MM.1S (cell line): ENCODE measurements around the gene DGLUCY.

Experiments
- EZH2 ChIP-seq: fragments of 300-600 bp; sonication (generic); optimal IDR thresholded peaks from 2 replicates; pipeline ENCODE3; 2017; ENCODE audit warnings: low read depth, mild to moderate bottlenecking, antibody characterized with exemption, low read length, mixed read lengths
- EZH2phosphoT487 ChIP-seq: fragments of 300-600 bp; sonication (generic); IDR thresholded peaks from 2 replicates; pipeline ENCODE4 v1.6.1; 2018; ENCODE audit warnings: antibody characterized with exemption, low read length
- TF ChIP-seq, protein P1 (sequence below): fragments of 300-600 bp; sonication (generic); IDR thresholded peaks from 2 replicates; pipeline ENCODE4 v1.5.1; 2016; ENCODE audit warnings: antibody characterized with exemption, low read length, mixed read lengths

DNA sequence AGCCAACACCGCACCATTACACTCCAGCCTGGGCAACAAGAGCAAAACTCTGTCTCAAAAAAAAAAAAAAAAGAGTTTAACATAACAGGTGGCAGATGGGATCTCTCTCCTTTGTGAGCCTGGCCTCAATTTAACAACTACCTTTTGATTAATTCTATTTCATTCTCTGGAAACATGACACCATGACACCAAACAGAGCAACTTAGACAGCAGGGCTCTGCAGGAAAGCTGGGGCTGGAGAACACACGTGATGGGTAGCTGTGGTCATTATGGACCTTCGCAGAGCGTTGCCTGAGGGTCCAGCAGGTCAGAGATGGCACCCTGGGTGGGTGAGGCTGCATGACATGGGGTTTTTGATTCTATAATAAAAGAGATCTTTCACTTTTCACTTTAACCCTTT is 1.7 kb upstream of the DGLUCY start:
- TF ChIP-seq, protein P1, sequence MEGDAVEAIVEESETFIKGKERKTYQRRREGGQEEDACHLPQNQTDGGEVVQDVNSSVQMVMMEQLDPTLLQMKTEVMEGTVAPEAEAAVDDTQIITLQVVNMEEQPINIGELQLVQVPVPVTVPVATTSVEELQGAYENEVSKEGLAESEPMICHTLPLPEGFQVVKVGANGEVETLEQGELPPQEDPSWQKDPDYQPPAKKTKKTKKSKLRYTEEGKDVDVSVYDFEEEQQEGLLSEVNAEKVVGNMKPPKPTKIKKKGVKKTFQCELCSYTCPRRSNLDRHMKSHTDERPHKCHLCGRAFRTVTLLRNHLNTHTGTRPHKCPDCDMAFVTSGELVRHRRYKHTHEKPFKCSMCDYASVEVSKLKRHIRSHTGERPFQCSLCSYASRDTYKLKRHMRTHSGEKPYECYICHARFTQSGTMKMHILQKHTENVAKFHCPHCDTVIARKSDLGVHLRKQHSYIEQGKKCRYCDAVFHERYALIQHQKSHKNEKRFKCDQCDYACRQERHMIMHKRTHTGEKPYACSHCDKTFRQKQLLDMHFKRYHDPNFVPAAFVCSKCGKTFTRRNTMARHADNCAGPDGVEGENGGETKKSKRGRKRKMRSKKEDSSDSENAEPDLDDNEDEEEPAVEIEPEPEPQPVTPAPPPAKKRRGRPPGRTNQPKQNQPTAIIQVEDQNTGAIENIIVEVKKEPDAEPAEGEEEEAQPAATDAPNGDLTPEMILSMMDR = no peak
- TF ChIP-seq EZH2phosphoT487 = no peak
- TF ChIP-seq EZH2 = no peak
